ENCODE data around the gene LRMDA.

Gene LRMDA

DNA sequence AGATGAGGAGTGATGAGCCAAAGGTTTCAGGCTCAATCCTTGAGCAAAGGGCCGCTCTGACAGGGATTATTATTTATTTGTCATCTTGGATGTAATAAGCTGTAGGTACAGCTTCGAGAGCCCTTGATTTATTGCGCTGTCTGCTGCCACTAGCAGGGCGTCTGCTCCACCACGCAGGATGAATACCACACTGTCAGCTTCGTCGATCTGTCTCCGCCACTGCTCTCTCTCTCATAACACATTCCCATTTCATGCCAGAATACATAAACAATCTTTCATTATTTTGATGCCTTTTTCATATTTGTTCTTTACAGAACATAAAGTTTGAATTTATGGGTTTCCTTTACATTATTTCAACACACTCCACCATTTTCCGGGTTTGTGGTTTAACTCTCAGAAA lies 276.6 kb downstream of the LRMDA start:
- no peaks in the 10 kb centered on the region for H3K9me3 ChIP-seq
- intact Hi-C loops (cut with DNase I; ENCODE audit: low total_unique reads) = no loop called here
- no peak for DNase-seq
- H3K27ac ChIP-seq = no peak overlapping the region
- H3K4me1 ChIP-seq = no peaks in the 10 kb centered on the region
- no peaks in the 10 kb centered on the region for H3K27me3 ChIP-seq
- H3K4me3 ChIP-seq = no peak overlapping the region
- TF ChIP-seq, protein P1, sequence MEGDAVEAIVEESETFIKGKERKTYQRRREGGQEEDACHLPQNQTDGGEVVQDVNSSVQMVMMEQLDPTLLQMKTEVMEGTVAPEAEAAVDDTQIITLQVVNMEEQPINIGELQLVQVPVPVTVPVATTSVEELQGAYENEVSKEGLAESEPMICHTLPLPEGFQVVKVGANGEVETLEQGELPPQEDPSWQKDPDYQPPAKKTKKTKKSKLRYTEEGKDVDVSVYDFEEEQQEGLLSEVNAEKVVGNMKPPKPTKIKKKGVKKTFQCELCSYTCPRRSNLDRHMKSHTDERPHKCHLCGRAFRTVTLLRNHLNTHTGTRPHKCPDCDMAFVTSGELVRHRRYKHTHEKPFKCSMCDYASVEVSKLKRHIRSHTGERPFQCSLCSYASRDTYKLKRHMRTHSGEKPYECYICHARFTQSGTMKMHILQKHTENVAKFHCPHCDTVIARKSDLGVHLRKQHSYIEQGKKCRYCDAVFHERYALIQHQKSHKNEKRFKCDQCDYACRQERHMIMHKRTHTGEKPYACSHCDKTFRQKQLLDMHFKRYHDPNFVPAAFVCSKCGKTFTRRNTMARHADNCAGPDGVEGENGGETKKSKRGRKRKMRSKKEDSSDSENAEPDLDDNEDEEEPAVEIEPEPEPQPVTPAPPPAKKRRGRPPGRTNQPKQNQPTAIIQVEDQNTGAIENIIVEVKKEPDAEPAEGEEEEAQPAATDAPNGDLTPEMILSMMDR (IDR thresholded peaks at IDR 0.05) = no peak
- H3K36me3 ChIP-seq = no peaks in the 10 kb centered on the region

DNA sequence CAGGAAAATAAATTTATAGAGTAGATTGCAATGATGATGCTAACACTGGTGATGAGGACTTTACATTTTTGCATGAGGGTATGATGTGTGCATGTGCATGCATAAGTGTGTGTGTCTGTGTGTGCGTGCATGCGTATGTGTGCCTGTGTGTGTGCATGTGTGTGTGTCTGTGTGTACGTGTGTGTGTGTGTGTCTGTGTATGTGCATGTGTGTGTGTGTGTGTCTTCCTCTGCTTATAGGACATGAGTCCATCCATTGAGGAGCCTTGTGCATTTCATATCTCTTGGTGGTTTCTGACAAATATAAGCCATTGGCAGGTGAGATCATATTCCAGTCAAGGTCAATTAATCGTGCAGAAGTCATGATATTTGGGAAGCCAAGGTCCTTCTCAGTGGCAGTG lies 277.8 kb downstream of the LRMDA start:
- Histone ChIP-seq H3K27me3 (no peaks in the 10 kb centered on the region), H3K9me3 (no peaks in the 10 kb centered on the region), H3K27ac (no peak overlapping the region), H3K4me3 (no peak overlapping the region), H3K36me3 (no peaks in the 10 kb centered on the region), H3K4me1 (no peaks in the 10 kb centered on the region)
- no peak for DNase-seq
- intact Hi-C loops (cut with DNase I; ENCODE audit: low total_unique reads) = no loop called here
- TF ChIP-seq, protein P1 (IDR thresholded peaks at IDR 0.05) = no peak

DNA sequence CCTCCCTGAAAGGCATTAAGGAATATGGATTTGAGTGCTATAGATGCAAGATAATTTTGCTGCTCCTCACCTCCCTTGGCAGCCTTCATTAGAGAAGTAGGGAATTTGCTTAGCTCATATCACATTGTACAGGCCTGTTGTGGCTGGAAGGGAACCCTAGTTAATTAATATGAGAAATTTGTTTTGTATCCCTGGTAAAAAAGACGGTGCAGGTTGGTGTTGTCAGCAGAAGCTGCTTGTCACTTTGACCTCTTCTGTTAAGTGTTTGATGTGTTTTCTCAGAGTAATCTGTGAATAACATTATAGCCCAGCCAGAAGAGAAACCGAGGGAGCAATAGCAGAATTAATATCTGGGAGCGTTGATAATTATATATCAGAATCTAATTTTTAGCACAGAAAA lies 278.4 kb downstream of the LRMDA start:
- no peaks in the 10 kb centered on the region for H3K4me1 ChIP-seq
- DNase-seq = no peak
- H3K4me3 ChIP-seq = no peak overlapping the region
- intact Hi-C loops (cut with DNase I; ENCODE audit: low total_unique reads) = no loop called here
- no peak overlapping the region for H3K27ac ChIP-seq
- no peaks in the 10 kb centered on the region for H3K27me3 ChIP-seq
- TF ChIP-seq, protein P1 (IDR thresholded peaks at IDR 0.05) = no peak
- no peaks in the 10 kb centered on the region for H3K36me3 ChIP-seq
- no peaks in the 10 kb centered on the region for H3K9me3 ChIP-seq

DNA sequence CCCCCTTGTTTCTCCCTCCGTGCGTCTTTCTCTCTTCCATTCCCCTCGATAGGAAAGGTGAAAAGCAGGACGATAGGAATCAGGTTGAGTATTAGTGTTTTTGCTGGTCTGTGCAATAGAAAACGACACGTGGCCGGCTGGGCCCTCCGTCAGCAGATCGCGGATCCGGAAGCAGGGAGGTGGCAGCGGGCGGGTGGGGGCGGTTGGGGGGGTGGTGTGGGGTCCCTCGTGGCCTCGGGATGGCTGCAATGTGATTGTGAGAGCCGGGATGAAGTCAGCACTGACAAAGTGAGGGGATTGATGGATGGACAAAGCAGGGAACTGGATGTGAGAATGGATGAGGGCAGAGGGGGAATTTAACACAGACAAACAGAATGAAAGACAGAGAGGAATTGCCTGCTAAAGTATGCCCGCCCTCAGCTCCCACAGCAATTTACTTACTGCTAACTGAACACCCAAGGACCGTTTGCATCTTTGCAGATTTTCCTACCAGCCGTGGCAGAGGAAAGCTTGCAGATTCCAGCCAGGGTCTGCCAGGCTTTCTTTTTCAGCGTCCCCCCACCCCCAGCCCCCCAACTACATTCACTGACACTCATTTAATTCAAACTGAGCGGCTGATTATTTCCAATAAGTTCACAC lies 280.9 kb downstream of the LRMDA start:
- no peak overlapping the region for H3K4me3 ChIP-seq
- intact Hi-C loops (cut with DNase I; ENCODE audit: low total_unique reads) = no loop called here
- H3K9me3 ChIP-seq = no peaks in the 10 kb centered on the region
- no peaks in the 10 kb centered on the region for H3K27me3 ChIP-seq
- H3K36me3 ChIP-seq = no peaks in the 10 kb centered on the region
- TF ChIP-seq, protein P1 (IDR thresholded peaks at IDR 0.05) = no peak
- peak in 1 of 2 donors; percentile 64 for DNase-seq
- H3K4me1 ChIP-seq = no peaks in the 10 kb centered on the region
- H3K27ac ChIP-seq = no peak overlapping the region

DNA sequence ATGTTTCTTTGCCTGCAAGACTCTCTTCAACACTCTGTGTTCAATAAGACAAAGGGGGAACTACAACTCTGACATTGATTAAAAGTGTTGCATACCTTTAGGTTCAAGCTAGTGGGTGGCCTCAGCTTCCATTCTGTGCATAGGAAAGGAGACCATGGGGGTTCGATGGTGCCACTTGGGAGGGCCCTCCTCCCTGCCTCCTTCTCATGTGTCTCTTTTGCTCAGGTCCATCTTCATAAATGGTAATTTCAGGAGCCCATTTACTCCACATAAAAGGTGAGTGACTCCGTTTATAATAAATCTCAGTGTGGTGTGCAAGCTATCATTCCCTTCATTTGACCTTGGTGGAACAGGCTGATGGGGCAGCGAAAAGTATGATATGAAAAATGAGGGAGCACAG lies 285.1 kb downstream of the LRMDA start:
- DNase-seq = no peak
- Histone ChIP-seq H3K27ac (no peak overlapping the region), H3K4me3 (no peak overlapping the region), H3K36me3 (no peaks in the 10 kb centered on the region), H3K4me1 (no peaks in the 10 kb centered on the region), H3K9me3 (no peaks in the 10 kb centered on the region), H3K27me3 (no peaks in the 10 kb centered on the region)
- TF ChIP-seq, protein P1 (IDR thresholded peaks at IDR 0.05) = no peak
- intact Hi-C loops (cut with DNase I; ENCODE audit: low total_unique reads) = no loop called here

Data from tibial artery (tissue), 4 donors.